HFFc6 (cell line): ENCODE results near the gene RNASE8. TPM values are rescaled to one million over a fixed set of nuclear protein-coding genes. Genes with fewer than 3 reads are reported as not detected.
"Not testable (repeated sequence)": the region's sequence is repeated elsewhere in the genome, so short reads cannot be mapped to it uniquely, and the experiment has no call there.

Experiments
- DNase-seq: peaks from one replicate; pipeline ENCODE4 v3.0.0-alpha.2; 2018
- H3K27ac Mint-ChIP-seq: 2 replicates; pipeline ENCODE4 v1.8.0; 2020; ENCODE audit warnings: mild to moderate bottlenecking, mixed read lengths
- H3K27me3 Mint-ChIP-seq: 2 replicates; pipeline ENCODE4 v1.8.0; 2021; ENCODE audit warnings: mild to moderate bottlenecking, moderate library complexity, mixed read lengths; ENCODE audit not compliant: insufficient read depth
- H3K36me3 Mint-ChIP-seq: 2 replicates; pipeline ENCODE4 v1.8.0; 2021; ENCODE audit warnings: low read depth, mixed read lengths
- H3K4me1 Mint-ChIP-seq: 2 replicates; pipeline ENCODE4 v1.8.0; 2020; ENCODE audit warnings: low read depth, mixed read lengths
- H3K4me3 Mint-ChIP-seq: 2 replicates; pipeline ENCODE4 v1.8.0; 2020; ENCODE audit warnings: mild to moderate bottlenecking, moderate library complexity, mixed read lengths
- H3K9me3 Mint-ChIP-seq: 2 replicates; pipeline ENCODE4 v1.8.0; 2020; ENCODE audit warnings: mild to moderate bottlenecking, mixed read lengths
- CTCF ChIP-seq: fragments of 200-600 bp; sonication (generic); IDR thresholded peaks from 2 replicates; pipeline ENCODE4 v1.5.0; 2021; ENCODE audit warnings: antibody characterized with exemption, mild to moderate bottlenecking
- long read RNA-seq: library from polyadenylated mRNA; unstranded; transcript quantifications from one replicate; pipeline ENCODE4 v2.0.0, GENCODE V29; 2019
- total RNA-seq, 6 experiments: library from RNA; stranded (reverse); fragmentation: NEBNext Ultra II Directional; extraction: Animal tissue kit (Norgen Biotek cat#: 25700); gene quantifications; 2 replicates in 1 of 6; 3 replicates in 5 of 6; pipeline ENCODE4 v1.2.3, GENCODE V29; 2021

Gene RNASE8, protein sequence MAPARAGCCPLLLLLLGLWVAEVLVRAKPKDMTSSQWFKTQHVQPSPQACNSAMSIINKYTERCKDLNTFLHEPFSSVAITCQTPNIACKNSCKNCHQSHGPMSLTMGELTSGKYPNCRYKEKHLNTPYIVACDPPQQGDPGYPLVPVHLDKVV
- total RNA-seq: not detected
- long read RNA-seq: 0 reads

DNA sequence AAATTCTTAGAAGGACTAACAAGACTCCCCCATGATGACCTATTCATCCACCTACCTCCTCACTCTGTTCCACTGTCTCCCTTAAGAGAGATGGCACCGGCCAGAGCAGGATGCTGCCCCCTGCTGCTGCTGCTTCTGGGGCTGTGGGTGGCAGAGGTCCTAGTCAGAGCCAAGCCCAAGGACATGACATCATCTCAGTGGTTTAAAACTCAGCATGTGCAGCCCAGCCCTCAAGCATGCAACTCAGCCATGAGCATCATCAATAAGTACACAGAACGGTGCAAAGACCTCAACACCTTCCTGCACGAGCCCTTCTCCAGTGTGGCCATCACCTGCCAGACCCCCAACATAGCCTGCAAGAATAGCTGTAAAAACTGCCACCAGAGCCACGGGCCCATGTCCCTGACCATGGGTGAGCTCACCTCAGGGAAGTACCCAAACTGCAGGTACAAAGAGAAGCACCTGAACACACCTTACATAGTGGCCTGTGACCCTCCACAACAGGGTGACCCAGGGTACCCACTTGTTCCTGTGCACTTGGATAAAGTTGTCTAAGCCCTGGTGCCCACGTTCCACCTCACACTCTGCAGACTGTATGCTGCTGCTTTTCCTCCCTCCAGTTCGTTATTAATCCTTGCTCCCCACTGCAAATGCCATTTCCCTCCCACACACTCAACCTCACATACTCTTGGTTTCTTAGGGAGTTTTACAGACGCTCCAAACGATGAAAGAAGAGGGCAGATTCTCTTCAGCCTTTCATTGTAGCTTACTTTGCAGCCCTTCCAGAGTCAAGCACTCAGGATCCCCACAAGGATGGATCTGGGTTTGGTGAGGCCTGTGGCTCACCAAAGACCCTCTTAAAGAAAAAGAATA lies at the start of gene RNASE8:
Gene RNASE8, plus strand, starts transcription at position 20 of the 873 bp plus-strand sequence. Its CDS starts 71 bp downstream, at position 91.
- Mint-ChIP-seq H3K27ac (no peak within 1 kb of the TSS), H3K27me3 (peaks cover 2% of the 10 kb centered on the region), H3K9me3 (no peaks in the 10 kb centered on the region), H3K4me1 (peaks cover 35% of the 10 kb centered on the region), H3K36me3 (no peaks in the 10 kb centered on the region), H3K4me3 (no peak within 1 kb of the TSS)
- TF ChIP-seq CTCF: peak; percentile 59; the same call in 1 of the 2 replicates
- DNase-seq: peak; percentile 35

- not testable (repeated sequence) for H3K27me3 Mint-ChIP-seq, H3K9me3 Mint-ChIP-seq, H3K4me3 Mint-ChIP-seq, H3K4me1 Mint-ChIP-seq, DNase-seq, H3K36me3 Mint-ChIP-seq, H3K27ac Mint-ChIP-seq
Measured at GRCh38 chr14:21009721-21010120, 47.9 kb upstream of the RNASE8 start.

DNA sequence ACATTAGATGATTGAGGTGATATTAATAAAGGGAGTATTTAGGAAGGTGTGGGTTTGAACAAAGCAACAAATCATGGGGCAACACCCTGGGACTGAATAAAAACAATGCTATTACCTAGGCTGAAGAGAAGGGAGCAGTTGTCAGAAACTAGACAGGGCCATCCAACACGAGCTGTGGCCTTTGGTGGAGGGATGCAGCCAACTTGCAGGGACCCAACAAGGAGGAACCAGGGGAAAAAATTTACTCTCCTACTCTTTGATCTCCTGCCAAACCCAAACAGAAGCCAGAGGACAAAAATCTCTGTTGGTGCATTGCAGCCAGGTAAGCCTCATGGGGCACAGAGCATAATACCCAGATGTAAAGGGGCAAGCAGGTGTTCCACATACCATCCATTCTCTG lies 46.5 kb upstream of the RNASE8 start:
- Mint-ChIP-seq H3K4me3 (no peak overlapping the region), H3K9me3 (no peaks in the 10 kb centered on the region), H3K36me3 (no peaks in the 10 kb centered on the region), H3K27me3 (peaks cover 9% of the 10 kb centered on the region), H3K4me1 (no peaks in the 10 kb centered on the region), H3K27ac (no peak overlapping the region)
- no peak for DNase-seq
- TF ChIP-seq CTCF: no peak

- Mint-ChIP-seq H3K4me1 (peaks cover 6% of the 10 kb centered on the region), H3K4me3 (no peak overlapping the region), H3K36me3 (no peaks in the 10 kb centered on the region), H3K9me3 (no peaks in the 10 kb centered on the region), H3K27ac (no peak overlapping the region), H3K27me3 (peaks cover 11% of the 10 kb centered on the region)
- peak; percentile 67 for DNase-seq
- TF ChIP-seq CTCF: peak; percentile 97
Measured at GRCh38 chr14:21014761-21015190, 42.8 kb upstream of the RNASE8 start.

- no peak overlapping the region for H3K27ac Mint-ChIP-seq
Measured at GRCh38 chr14:21015312-21015711, 42.3 kb upstream of the RNASE8 start.

More at GRCh38 chr14:21015312-21015711, 42.3 kb upstream of the RNASE8 start:
- Mint-ChIP-seq H3K27me3 (peaks cover 12% of the 10 kb centered on the region), H3K4me3 (no peak overlapping the region), H3K36me3 (no peaks in the 10 kb centered on the region), H3K9me3 (no peaks in the 10 kb centered on the region), H3K4me1 (peaks cover 6% of the 10 kb centered on the region)
- TF ChIP-seq CTCF: no peak
- DNase-seq: no peak
